GM21526 (cell line): ENCODE measurements around the gene CACFD1.

Experiments
- ATAC-seq: cut with Tn5 transposase; IDR thresholded peaks from one replicate; pipeline ENCODE4 v1.9.1; 2021; ENCODE audit warnings: moderate library complexity; ENCODE audit not compliant: unreplicated experiment, low FRiP score

CACFD1 gene

DNA sequence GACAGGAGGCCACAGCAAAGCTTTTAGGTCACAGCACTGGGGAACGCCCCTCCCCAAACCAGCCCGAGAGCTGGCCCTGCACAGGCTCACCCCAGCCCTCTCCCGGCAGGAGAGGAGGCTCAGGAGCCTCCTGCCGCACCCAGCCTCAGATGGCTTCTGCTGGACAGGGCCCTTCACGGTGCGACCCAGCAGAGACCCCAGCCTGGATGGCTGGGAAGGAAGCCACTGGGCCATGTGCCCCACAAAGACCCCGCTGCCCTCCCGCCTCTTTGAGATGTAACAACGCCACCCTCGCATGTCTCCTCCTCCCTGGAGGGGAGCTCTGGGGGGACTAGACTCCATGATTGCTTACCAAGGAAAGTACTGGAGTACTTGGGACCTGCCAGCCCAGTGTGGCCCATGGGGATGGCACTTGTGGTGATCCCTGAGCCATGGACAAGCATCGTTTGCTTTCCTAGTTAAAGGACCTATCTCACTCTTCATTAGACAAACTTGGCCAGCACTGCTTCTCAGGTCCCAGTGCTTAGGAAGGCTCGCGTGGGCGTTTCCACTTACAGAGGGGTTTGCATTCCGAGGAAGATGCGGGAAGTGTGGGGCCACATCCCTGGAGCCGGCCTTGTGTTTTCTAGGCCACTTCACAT lies 56.0 kb downstream of the CACFD1 start:
- ATAC-seq = no peak

DNA sequence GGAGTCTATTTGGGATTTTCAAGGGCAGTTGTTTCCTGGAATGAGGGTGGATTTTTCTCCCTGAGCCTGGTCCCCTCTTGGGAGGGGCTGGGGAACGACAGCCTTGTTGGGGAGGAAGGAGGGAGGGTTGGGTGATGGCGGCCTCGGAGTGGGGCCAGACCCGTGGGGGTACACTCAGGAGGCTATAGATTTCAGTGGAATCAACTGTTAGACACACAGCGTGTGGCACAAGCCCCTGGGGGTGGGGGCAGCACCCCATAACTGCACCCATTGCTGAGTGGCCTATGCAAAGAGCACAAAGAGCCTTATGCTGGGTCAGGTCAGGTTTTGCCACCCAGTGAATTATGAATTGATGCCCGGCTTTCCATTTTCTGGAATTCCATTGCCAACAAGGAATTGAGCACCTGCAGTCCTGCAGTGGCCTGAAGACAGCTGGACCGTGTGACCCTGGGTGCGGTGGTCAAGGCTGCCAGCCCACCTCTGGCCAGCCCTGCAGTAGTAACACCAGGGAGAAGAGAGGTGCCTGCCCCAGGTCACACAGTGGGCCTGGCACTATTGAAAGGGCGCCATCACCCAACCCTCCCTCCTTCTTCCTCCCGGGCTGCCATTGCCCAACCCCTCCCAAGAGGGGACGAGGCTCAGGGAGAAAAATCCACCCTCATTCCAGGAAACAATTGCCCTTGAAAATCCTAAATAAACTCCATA lies 56.6 kb downstream of the CACFD1 start:
- ATAC-seq = no peak

DNA sequence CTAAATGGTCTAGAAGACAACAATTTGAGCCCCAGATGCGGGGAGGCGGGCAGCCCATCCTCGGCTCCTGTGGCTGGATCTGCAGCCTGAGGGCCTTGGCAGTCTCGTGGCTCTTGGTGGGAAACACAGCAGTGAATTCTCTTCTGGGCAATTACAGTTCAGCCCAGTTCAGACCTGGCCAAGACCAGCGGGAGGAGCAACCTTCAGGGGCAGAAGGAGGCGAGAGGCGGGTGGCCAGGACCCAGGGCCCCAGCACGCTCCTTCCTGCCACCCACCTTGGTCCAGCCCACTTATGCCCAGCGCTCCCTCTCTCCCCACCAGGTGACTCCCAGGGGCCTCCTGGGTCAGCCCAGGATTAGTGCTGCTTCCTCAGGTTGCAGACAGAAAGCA lies 57.2 kb downstream of the CACFD1 start:
- no peak for ATAC-seq

DNA sequence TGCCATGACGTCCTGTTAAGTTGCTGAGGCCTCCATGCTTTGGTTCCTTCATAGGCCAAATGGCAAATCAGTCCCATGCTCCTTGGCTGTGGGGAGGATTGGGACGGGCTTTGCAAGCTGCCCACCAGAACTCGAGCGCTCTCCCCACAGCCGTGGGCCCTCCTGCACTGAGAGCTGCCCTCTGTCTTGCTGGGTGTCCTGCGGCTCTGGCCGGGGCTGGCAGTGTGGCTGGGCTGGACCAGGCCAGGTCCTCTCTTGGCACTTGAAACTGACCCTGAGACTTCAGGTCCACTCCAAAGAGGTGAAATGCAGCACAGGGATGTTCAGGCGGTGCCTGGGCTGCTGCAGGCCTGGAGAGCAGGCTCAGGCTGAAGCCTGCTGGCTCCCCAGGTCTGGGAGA lies 57.9 kb downstream of the CACFD1 start:
- ATAC-seq = no peak

DNA sequence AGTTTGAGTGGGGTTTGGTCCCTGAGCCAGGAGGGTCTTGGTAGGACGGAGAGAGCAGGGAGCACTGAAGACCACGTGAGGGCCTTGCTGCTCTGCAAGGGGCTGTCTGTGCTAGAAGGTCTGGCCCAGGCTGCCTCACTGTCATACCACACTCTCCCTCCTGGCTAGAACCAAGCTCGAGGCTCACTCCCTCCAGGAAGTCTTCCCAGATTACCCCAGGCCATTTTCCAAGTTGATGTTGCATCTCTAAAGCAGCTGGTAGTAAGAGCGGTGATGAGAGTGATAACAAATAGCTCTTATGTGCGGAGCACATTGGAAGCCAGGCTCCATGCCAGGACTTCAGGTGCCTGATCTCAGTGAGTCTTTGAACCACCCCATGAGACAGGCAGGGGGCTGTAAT lies 58.4 kb downstream of the CACFD1 start:
- no peak for ATAC-seq

DNA sequence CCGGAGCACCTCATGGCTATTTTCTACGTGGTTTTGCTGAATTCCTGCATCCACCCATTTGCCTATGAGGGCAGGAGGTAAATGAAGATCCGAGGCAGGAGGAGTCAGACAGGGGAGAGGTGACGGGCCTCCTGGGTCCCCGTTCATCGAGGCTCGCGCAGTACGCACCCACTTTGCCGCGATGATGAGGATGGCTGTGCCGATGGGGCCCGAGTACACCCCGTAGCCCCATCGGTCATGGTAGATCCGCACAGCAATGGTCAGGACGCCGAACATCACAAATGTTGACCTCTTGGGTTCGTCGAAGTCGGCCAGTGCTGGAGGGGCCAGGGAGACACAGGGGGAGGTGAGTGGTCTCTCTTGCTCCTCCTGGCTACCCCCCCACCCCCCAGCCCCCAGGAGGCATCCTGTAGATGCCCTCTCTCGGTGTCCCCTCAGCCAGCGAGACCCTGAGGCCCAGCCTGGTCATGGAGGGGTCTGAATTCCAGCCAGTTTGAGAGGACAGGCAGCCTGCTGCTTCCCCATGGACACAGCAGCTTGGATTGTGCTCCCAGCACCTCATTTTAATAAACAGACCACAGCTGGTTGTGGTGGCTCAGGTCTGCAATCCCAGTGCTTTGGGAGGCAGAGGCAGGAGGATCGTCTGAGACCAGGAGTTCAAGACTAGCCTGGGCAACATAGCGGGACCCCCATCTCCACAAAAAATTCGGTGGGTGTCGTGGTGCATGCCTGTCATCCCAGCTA lies 59.1 kb downstream of the CACFD1 start:
- no peak for ATAC-seq

DNA sequence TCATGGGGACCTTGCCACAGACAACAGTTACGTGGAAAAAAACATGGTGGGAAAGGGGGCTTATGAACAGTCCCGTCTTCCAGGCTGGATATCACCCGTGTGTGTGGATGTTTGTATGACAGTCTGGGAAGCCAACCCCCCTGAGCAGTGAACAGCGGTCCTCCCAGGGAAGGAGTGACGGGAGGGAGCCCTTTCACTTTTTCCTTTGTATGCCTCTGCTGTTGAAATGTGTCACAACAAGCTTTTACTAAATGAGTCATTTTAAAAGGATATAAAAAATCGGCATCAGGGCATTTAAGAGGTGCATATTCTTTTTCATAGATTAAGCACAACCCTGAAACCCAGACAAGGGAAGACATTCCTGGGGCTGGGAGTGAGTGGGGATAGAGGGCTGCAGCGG lies 59.9 kb downstream of the CACFD1 start:
- ATAC-seq = no peak

DNA sequence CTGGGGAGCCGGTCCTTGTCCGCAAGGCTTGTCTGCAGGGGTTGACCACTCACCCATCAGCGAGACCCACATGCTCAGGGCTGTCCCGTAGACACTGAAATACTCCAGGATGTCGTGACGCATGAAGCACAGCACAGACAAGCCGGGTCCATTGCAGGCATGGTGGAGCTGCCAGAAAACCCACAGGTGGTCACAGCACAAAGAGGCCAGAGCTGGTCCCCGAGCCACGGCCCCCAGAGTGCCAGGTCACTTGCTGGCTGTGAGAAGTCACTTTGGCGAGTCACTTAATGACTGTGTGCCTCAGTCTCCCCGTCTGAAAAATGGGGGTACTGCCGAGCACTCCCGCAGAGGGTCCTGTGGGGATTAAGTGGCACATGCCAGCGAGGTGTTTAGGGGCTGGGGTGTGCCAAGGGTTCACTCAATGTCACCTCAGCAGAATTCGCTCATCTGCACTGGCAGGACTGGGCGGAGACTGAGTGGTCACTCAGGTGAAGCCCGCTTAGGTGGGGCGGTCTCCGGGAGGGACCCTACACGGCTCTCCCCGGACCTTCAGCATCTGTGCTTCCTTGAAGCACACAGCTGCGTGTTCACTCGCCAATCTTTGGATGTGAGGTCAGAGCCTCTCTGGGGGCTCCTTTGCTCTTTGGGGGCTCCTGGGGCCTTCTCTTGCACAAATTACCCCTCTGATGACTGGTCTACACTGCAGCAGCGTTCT lies 60.5 kb downstream of the CACFD1 start:
- no peak for ATAC-seq
